K562 (cell line): ENCODE measurements around the gene RGS9BP. TPM values are rescaled to one million over a fixed set of nuclear protein-coding genes. Genes with fewer than 3 reads are reported as not detected.
A peak's percentile ranks its signal among the peaks of the same experiment; 100 is the strongest.

Experiments
- CBFA2T2 ChIP-seq: fragments of 450-650 bp; conservative IDR thresholded peaks from 2 replicates; pipeline ENCODE4 v1.6.1; 2017; ENCODE audit warnings: mild to moderate bottlenecking
- DMBX1 ChIP-seq: fragments of 250-450 bp; sonication (Bioruptor Pico); IDR thresholded peaks from 2 replicates; pipeline ENCODE4 v1.8.0; 2022; ENCODE audit warnings: inconsistent platforms, mild to moderate bottlenecking, moderate library complexity, borderline replicate concordance
- ELF4 ChIP-seq: fragments of 450-650 bp; formaldehyde crosslinking; IDR thresholded peaks from 2 replicates; pipeline ENCODE4 v1.4.0; 2022; ENCODE audit warnings: missing genetic modification characterization
- GTF2B ChIP-seq: IDR thresholded peaks from 2 replicates; pipeline ENCODE4 v1.6.1; 2011; ENCODE audit not compliant: insufficient read length; ENCODE audit errors: extremely low read depth
- HDAC3 ChIP-seq: fragments of 450-650 bp; IDR thresholded peaks from 2 replicates; pipeline ENCODE4 v1.6.1; 2018; ENCODE audit warnings: borderline replicate concordance, mild to moderate bottlenecking, moderate library complexity; ENCODE audit not compliant: partially characterized antibody
- HLTF ChIP-seq: fragments of 450-650 bp; IDR thresholded peaks from 2 replicates; pipeline ENCODE4 v1.6.1; 2016
- HMGN3 ChIP-seq: IDR thresholded peaks from 2 replicates; pipeline ENCODE4 v1.6.1; 2011; ENCODE audit warnings: borderline replicate concordance, low read depth, mild to moderate bottlenecking, mixed read lengths, low read length; ENCODE audit not compliant: insufficient read length; ENCODE audit errors: extremely low read depth
- KDM5B ChIP-seq: fragments of 200-600 bp; sonication (generic); IDR thresholded peaks from 2 replicates; pipeline ENCODE4 v1.6.1; 2012; ENCODE audit warnings: low read depth, mild to moderate bottlenecking, moderate library complexity, low read length, control low read depth, inconsistent platforms; ENCODE audit not compliant: insufficient replicate concordance
- POU5F1 ChIP-seq: fragments of 150-350 bp; IDR thresholded peaks from 2 replicates; pipeline ENCODE4 v1.6.1; 2014; ENCODE audit warnings: borderline replicate concordance, low read length, low read depth, mild to moderate bottlenecking; ENCODE audit not compliant: partially characterized antibody
- PYGO2 ChIP-seq: fragments of 450-650 bp; IDR thresholded peaks from 2 replicates; pipeline ENCODE4 v1.6.1; 2016; ENCODE audit warnings: mild to moderate bottlenecking, missing genetic modification characterization, moderate library complexity, missing compliant biosample characterization
- RHOXF2B ChIP-seq: fragments of 250-450 bp; sonication (Bioruptor Pico); conservative IDR thresholded peaks from 2 replicates; pipeline ENCODE4 v1.5.1; 2021
- SAP30 ChIP-seq: fragments of 200-600 bp; sonication (generic); IDR thresholded peaks from 2 replicates; pipeline ENCODE4 v1.6.1; 2012; ENCODE audit warnings: borderline replicate concordance, low read depth, mild to moderate bottlenecking, moderate library complexity, low read length, control low read depth, inconsistent platforms; ENCODE audit not compliant: insufficient read depth, poor library complexity, severe bottlenecking
- SIN3A ChIP-seq, 2 experiments: fragments of 150-350 bp in 1 of 2; IDR thresholded peaks; 2 replicates each; pipeline ENCODE4 v1.6.1; 2011 to 2016; ENCODE audit warnings: borderline replicate concordance in 2 of 2, low read depth in 2 of 2, low read length in 2 of 2, mild to moderate bottlenecking in 2 of 2, moderate library complexity in 2 of 2; ENCODE audit not compliant: control insufficient read depth in 1 of 2
- SMARCB1 ChIP-seq: IDR thresholded peaks from 2 replicates; pipeline ENCODE4 v1.6.1; 2011; ENCODE audit warnings: improper control_type of control experiment, low read depth; ENCODE audit not compliant: insufficient read length
- SNRNP70 ChIP-seq: fragments of 200-400 bp; formaldehyde crosslinking; optimal IDR thresholded peaks from 2 replicates; pipeline ENCODE3; 2017; ENCODE audit warnings: low read depth, low read length
- STAT5A ChIP-seq: IDR thresholded peaks from 2 replicates; pipeline ENCODE4 v1.6.1; 2012; ENCODE audit warnings: low read length, inconsistent platforms, borderline replicate concordance
- TBL1XR1 ChIP-seq, 2 experiments: IDR thresholded peaks; 2 replicates each; pipeline ENCODE4 v1.6.1; 2012; ENCODE audit warnings: improper control_type of control experiment in 2 of 2, low read length in 2 of 2, mild to moderate bottlenecking in 1 of 2
- U2AF2 ChIP-seq: fragments of 200-400 bp; formaldehyde crosslinking; optimal IDR thresholded peaks from 2 replicates; pipeline ENCODE3; 2017; ENCODE audit warnings: low read depth, mild to moderate bottlenecking, low read length
- USF1 ChIP-seq: sonication (generic); formaldehyde crosslinking; IDR thresholded peaks from 2 replicates; pipeline ENCODE4 v1.9.0; 2022; ENCODE audit warnings: mild to moderate bottlenecking, missing genetic modification reagents
- ZBTB33 ChIP-seq: sonication (generic); formaldehyde crosslinking; IDR thresholded peaks from 2 replicates; pipeline ENCODE4 v1.8.1; 2023; ENCODE audit warnings: mild to moderate bottlenecking, missing genetic modification reagents
- ZBTB34 ChIP-seq: fragments of 250-450 bp; sonication (Bioruptor Pico); IDR thresholded peaks from 2 replicates; pipeline ENCODE4 v1.8.0; 2021; ENCODE audit warnings: mild to moderate bottlenecking, moderate library complexity
- ZNF3 ChIP-seq: fragments of 250-450 bp; sonication (Bioruptor Pico); IDR thresholded peaks from 2 replicates; pipeline ENCODE4 v1.5.0; 2021; ENCODE audit warnings: mild to moderate bottlenecking, moderate library complexity
- ZNF584 ChIP-seq: fragments of 200-800 bp; sonication (Bioruptor generic); IDR thresholded peaks from 2 replicates; pipeline ENCODE4 v1.6.1; 2016; ENCODE audit warnings: low read depth, mild to moderate bottlenecking, missing genetic modification characterization, missing compliant biosample characterization
- polyA plus RNA-seq, 8 experiments: library from polyadenylated mRNA; depleted of rRNA in 4 of 8; stranded (reverse) in 5 of 8; unstranded in 3 of 8; fragments of >200 nt; fragmentation: Nextera tagmentation in 2 of 8; fragmentation: Illumina TruSeq in 1 of 8; extraction: Ambion mirVana in 2 of 8; extraction: Trizol in 1 of 8; gene quantifications; 2 replicates each; pipeline versions ENCODE4 v1.2.1 to v1.2.3, GENCODE V29; 2011 to 2014; ENCODE audit warnings: inconsistent platforms in 1 of 8, missing spikeins in 1 of 8
- total RNA-seq, 7 experiments: library from RNA; depleted of rRNA in 6 of 7; stranded (reverse); fragments of >200 nt in 6 of 7; fragmentation: Illumina TruSeq in 2 of 7; extraction: Trizol in 2 of 7; gene quantifications; 2 replicates each; pipeline versions ENCODE4 v1.2.1 to v1.2.3, GENCODE V29; 2011 to 2021; ENCODE audit warnings: low replicate concordance in 1 of 7

RGS9BP gene
- total and polyA plus RNA-seq, 9 of the 15 experiments (the other 6 are each of a cell fraction or from before 2014, with no cell fraction given): 0.03 to 1.3 (median 0.49) TPM

- TF ChIP-seq USF1 (peak; percentile 25; the same call in 1 of the 2 replicates), STAT5A (peak; percentile 81), TBL1XR1 (IDR thresholded peaks at IDR 0.05; ENCODE audit: low read length in 2 of 2) (peak; percentile 33 to 89; a peak in 2 of 4 replicates), KDM5B (no peak), SIN3A (IDR thresholded peaks at IDR 0.05; ENCODE audit: borderline replicate concordance in 2 of 2, control insufficient read depth in 1 of 2, low read depth in 2 of 2, low read length in 2 of 2) (no peak), SMARCB1 (no peak), GTF2B (no peak), U2AF2 (no peak), ZBTB34 (CRISPR knock-in tag) (no peak), RHOXF2B (CRISPR knock-in tag) (no peak), ZNF584 (CRISPR knock-in tag) (peak; percentile 50; the same call in 1 of the 2 replicates), ZBTB33 (CRISPR knock-in tag) (peak; percentile 53), ZNF3 (no peak), POU5F1 (no peak), CBFA2T2 (peak; percentile 82), SAP30 (no peak), ELF4 (CRISPR knock-in tag) (no peak), SNRNP70 (no peak), HDAC3 (peak; percentile 86), DMBX1 (CRISPR knock-in tag) (peak; percentile 67; the same call in 1 of the 2 replicates), PYGO2 (tag) (no peak), HMGN3 (peak; percentile 75), HLTF (no peak)
These were observed 3.6 kb upstream of the RGS9BP start (continued) for GRCh38 chr19:32671883-32672593.
